Measurements from ENCODE around the gene ALDH4A1.

ALDH4A1 gene

GRCh38 chr1:18922848-18923755 is 20.7 kb upstream of the ALDH4A1 start:
- no peak for DNase-seq (ENCODE audit: low read depth in 2 of 2)

DNA sequence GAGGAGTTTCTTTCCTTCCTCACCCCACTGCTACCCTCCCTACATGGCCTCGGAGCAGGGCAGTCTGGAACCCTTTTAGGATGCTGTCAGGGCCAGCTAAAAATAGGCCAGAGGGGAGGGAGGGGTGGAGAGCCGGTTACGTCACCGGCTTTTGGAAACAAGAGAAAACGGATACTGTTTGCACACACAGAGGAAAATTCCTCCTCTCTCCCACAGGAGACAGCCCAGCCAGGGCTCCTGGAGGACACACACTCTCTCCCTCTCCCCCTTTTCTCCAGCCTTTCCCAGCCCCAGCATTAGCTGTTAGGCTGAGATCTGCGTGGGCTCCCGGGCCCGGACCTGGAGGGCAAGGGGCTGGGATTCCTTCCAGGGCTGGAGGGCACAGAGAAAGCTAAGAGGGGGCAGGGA is 20.0 kb upstream of the ALDH4A1 start:
- DNase-seq (ENCODE audit: low read depth in 2 of 2): no peak

DNA sequence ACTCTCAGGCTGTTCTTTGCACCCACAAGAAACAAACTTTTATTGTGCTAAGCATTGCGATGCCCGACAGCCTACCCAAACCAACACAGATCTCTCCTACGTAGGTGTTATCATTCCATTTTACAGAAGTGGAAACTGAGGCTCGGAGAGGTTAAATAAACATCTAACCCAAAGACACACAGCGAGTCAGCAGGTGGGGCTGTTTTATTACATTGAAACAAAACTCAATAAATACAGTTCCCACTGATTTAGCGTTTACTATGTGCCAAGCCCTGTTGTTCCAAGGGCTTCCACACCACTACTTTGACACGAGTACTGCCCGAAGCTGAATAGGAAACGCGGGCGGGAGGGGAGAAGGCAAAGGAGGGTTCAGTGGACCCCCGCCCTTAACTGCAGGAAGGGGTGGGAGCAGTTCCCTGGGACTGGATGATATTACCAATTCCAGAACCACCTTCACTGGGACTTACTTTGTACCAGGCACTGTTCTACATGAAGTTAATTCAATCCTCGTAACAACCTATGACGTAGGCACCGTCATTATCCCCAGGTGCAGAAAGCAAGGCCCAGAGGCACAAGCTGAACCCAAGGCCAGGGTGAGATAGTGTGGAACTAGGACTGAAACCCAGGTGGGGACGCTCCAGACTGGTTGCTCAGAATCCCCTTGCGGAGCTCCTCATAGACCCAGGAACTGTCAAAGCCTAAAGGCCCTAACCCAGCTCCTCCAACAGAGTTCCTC is 19.3 kb upstream of the ALDH4A1 start:
- DNase-seq (ENCODE audit: low read depth in 2 of 2): no peak

DNA sequence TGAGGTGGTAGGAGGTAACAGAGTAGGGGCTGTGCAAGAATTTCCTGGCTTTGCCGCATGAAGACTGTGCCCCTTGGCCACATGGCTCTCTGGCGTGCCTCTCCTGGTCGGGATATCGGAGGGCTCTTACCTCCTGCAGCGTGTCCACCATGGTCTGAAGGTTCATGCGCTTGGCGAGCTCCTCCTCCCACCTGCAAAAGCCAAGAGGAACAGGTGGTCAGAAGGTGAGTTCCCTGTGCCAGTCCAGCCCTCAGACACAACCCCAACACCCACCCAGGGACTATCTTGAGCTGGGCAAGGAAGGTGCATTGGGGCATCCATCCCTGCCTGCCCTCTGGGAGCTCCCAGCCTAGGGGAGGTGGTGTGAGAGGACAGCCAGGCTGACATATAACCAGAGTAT is 18.6 kb upstream of the ALDH4A1 start:
- no peak for DNase-seq (ENCODE audit: low read depth in 2 of 2)

- DNase-seq (ENCODE audit: low read depth in 2 of 2): no peak
These were observed 17.6 kb upstream of the ALDH4A1 start for GRCh38 chr1:18919956-18920355.

DNA sequence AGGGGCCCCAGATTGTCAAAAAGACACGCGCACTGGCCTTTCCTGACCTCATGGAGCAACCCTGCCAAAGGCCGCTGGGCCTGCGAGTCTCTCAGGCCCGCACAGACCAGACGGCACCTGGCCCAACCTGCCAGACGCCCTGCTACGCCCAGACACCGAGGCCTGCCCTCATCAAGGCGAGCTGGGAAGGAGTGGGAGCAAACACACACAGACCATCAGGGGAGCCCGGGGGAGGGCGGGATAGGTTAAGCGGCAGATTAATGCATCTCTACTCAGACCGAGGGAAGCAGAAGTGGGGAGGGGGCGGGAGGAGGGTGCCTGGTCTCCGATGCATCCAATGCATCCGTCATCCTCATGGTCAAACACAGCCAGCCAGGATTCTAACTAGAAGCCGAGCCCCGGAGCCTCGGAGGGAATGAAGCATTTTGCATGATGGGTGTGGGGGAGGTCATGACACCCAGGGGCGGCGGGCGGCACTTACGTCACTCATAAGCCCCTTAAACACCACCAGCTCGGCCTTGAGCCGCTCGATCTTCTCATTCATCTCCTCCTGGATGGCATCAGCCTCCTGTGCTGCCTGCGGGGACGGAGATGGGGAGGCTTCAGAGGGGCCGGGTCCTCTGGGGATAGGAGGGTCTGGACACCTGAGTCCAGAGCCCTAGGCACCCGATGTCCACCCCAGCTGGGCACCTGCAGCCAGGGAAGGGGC is 17.0 kb upstream of the ALDH4A1 start:
- DNase-seq (ENCODE audit: low read depth in 2 of 2): no peak

GRCh38 chr1:18918417-18918816 is 16.1 kb upstream of the ALDH4A1 start:
- no peak for DNase-seq (ENCODE audit: low read depth in 2 of 2)

DNA sequence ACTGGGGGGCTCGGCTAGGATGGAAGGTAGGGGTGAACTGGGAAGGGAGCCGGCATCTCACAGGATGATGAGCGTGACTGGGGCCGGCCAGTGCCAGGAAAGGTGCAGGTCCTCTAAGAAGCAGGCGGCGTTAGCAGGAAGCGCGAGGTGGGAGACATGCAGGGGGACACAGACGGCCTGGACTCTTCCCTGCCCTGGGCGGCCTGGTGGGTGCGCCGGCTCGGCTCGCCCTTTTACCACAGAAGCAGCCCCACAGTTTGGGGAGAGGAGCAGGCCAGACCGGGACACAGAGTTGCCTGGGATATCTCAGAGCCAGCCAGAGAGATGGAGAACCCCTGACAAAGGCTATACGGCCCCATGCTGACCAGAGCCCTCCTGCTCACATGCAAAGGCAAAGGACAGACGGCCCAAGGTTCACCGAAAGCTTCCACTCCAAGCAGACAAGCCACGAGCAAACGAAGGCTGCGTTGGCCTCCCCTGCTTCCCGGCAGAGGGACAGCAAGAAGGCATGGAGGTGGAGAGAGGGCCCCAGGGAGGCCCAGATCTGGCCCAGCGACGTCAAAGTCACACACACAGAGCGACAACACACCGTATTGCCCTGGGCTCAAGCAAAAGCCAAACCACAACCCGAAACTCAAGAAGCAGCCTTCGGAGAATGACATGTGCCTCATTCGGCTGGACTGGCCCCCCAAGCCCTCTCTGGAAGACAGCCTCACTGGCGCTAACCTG is 14.9 kb upstream of the ALDH4A1 start:
- DNase-seq (ENCODE audit: low read depth in 2 of 2): no peak

DNA sequence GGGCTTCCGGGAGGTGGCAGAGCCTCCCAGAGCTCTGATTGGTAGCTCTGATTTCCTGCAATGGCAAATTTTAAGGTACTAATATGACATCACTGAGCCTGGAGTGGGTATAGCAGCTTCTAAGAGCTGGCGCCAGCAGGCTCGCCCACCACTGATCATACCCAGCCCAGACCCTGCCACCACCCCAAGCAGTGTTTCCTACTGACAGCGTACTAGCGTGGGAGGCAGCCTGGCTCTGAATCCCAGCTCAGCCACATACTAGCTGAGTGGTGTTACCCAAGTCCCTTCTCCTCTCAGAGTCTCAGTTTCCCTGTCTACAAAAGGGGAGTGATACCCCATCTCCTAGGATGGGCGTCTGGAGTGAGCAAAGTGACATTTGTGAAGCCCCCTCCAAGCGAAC is 13.0 kb upstream of the ALDH4A1 start:
- DNase-seq (ENCODE audit: low read depth in 2 of 2): no peak

- peak; percentile 35 to 47 for DNase-seq (ENCODE audit: low read depth in 2 of 2)
These were observed 10.9 kb upstream of the ALDH4A1 start for GRCh38 chr1:18913065-18913835.

DNA sequence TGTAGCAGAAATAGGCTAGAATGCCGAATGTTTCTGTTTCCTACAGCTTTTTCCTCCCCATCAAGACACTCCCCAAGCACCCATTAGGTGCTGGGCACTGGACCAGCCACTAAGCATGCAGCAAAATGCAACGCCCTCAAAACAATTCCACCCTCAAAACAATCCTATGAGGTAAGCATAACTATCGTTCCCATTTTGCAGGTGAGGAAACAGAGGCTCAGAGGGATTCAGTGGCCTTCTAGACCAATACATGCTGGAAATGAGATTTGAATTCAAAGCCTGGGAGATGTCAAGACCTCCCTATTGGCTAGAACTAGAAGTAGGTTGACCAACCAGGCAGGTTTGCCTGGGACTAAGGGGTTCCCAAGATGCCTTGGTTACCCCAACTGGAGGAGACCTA is 10.2 kb upstream of the ALDH4A1 start:
- DNase-seq (ENCODE audit: low read depth in 2 of 2): no peak

DNA sequence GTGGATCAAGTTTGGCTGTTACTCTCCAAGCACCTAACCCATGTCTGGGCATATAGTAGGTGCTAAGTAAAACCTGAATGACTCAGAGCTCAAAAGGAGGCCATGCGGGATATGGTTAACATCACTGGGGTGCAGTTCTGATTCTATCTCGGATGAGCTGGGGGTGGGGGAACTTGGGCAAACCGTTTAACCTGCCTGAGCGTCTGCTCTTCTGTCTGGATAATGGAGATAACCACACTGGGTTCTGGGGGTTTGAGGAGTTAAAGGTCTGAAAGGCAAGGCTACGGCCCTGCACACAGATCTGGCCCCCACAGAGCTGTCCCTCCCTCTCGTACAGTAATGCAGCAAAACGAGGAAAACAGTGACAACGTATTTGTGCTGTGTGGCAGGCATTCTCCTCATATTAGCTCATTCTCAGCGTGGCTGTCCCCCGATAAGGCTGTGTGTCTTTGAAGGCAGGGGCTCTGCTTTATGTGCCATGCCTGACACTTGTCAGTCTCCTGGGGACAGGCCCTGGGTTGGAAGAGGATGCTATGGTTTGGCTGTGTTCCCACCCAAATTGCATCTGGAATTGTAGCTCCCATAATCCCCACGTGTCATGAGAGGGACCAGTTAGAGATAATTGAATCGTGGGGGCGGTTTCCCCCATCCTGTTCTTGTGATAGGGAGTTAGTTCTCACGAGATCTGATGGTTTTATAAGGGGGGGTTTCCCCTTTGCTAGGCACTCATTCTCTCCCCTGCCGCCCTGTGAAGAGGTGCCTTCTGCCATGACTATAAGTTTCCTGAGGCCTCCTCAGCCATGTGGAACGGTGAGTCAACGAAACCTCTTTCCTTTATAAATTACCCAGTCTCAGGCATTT is 6.8 kb upstream of the ALDH4A1 start:
- no peak for DNase-seq (ENCODE audit: low read depth in 2 of 2)

DNA sequence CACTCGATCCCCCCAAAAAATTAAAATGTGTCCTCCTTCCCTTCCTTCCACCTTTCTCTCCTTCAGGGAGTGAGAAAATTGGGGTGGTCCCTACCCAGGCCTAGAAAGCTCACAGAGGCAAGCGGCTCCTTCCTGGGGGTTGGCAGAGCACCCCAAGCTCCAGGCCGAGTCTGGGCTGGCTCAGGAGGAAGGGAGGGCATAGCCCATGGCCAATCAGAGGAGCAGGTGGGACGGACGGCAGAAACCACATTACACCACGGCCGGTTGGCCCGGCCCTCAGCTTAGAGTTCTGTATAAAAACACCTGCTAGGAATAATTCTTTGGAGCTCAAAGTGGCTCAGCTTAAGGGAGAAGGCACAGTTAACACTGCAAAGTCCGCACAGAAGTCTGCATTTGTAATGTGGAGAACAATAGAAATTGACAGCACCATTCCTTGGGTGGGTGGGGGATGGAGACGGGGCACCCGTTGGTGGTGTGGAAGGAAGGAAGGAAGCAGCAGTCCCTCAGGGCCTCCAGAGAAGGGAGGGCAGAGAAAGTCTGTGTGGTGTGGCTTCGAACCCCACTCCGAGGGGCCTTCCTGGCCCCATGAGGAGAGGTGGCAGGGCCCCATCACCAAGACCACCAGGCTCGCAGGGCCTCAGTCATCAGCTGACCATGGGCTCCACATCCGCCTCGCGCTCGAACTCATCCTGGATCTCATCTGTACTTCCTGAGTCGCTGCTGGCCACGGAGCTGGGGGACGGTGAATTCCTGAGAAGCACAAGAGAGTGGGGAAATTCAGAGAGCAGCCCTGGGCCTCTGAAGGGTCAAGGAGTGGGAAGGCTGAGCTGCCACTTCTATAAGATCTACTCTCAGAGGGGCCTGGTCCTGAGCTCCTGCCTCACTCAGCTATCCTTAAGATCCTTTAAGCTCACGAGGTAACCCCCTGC is 5.8 kb upstream of the ALDH4A1 start:
- no peak for DNase-seq (ENCODE audit: low read depth in 2 of 2)

DNA sequence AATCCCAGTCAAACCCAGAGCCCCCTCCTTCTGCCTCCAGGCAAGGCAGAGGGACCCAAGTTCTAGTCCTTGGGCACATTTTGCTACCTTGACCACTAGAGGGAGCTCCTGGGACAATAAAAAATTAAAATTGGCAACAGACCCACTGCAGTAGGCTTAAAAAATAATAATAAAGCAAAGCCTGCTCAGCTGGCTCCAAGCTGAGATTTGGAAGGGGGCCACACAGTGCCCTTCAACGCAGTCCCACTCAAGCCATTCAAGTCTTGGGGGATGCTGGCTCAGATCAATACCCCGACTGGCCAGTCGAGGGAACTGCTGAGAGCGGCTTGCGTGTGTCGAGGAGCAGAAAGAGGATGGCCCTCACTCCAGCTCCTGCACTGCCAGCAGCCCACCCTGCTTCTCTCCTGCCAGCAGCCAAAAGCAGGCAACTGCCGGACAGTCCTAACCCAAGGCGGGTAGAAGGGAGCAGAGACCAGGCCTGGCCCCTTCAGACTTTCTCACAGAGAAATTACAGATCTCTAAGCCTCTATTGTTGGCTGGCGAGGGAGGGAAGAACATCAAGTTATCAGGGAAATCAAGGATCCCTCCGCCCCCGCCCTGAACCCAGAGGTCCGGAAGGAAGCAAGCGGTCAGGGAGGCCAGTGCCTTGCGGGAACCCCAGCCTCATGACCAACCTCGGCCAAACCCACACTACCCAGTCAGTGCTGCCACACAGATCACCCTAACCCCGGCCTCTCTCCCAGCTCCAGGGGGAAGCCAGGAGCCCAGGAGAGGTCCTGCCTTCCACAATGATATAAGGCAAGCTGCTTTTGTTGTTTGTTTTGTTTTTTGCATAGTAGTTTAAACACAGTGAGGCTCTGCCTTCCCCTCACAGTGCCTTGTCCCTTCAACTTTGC is 4.9 kb upstream of the ALDH4A1 start:
- peak in 1 of 2 donors; percentile 42 for DNase-seq (ENCODE audit: low read depth in 2 of 2)

DNA sequence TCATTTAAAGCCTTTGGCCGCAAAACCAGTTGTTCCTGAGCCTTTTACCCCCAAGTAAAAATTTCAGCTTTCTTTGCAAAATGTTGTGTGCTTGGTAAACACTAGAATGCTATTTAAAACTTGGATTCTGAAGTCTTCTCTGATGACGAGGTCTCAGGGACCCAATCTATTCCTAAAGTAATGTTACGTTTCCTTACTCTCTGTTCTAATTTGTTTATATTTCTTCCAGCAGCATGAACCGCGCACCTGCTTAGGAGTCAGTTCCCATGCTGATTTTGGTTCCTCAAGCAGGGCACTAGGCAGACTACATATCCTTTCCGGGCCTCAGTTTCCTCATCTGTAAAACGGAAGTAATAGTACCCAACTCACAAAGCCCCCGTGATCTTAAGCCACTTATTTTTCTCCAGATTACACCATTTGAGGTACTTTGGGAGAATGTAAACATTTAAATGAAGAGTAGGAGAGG is 969 bp upstream of the ALDH4A1 start:
- no peak for DNase-seq (ENCODE audit: low read depth in 2 of 2)

- DNase-seq (ENCODE audit: low read depth in 2 of 2): no peak
These were observed 318 bp downstream of the ALDH4A1 start for GRCh38 chr1:18901952-18902522.
